WTC11 (cell line): ENCODE data around the gene TUBB4B. TPM values are rescaled to one million over a fixed set of nuclear protein-coding genes. Genes with fewer than 3 reads are reported as not detected.

ENCODE experiments used
- ATAC-seq: fragments of 200-7000 bp; cut with Tn5 transposase; 2 replicates; pipeline ENCODE4 v1.10.0; 2021; ENCODE audit warnings: mild to moderate bottlenecking, moderate library complexity
- CTCF ChIA-PET: fragments of 300-600 bp; sonication (Branson Sonifier 250); formaldehyde crosslinking; loops from one replicate; lab custom pipeline; 2021; ENCODE audit warnings: antibody characterized with exemption; lab: Charles Lee
- POLR2A ChIA-PET: fragments of 350-600 bp; sonication (Branson Sonifier 250); formaldehyde crosslinking; loops from one replicate; lab custom pipeline; 2021; ENCODE audit warnings: antibody characterized with exemption; lab: Charles Lee
- DNase-seq: peaks from one replicate; pipeline ENCODE4 v3.0.0; 2021; ENCODE audit warnings: low spot score
- H3K27ac Mint-ChIP-seq: 2 replicates; pipeline ENCODE4 v1.8.0; 2021; ENCODE audit warnings: mixed read lengths
- H3K27me3 Mint-ChIP-seq: 2 replicates; pipeline ENCODE4 v1.8.0; 2021; ENCODE audit warnings: low read depth, mild to moderate bottlenecking, moderate library complexity, mixed read lengths
- H3K36me3 Mint-ChIP-seq: 2 replicates; pipeline ENCODE4 v1.8.0; 2021; ENCODE audit warnings: mixed read lengths
- H3K4me1 Mint-ChIP-seq: 2 replicates; pipeline ENCODE4 v1.8.0; 2022; ENCODE audit warnings: mixed read lengths
- H3K4me3 Mint-ChIP-seq: 2 replicates; pipeline ENCODE4 v1.8.0; 2021; ENCODE audit warnings: mild to moderate bottlenecking, moderate library complexity, mixed read lengths
- H3K9me3 Mint-ChIP-seq: 2 replicates; pipeline ENCODE4 v1.8.0; 2021; ENCODE audit warnings: mixed read lengths
- CBFB ChIP-seq: sonication (generic); formaldehyde crosslinking; IDR thresholded peaks from 2 replicates; pipeline ENCODE4 v1.8.1; 2022; ENCODE audit warnings: mild to moderate bottlenecking, low read depth, missing genetic modification reagents
- ESRRA ChIP-seq: sonication (generic); formaldehyde crosslinking; IDR thresholded peaks from 2 replicates; pipeline ENCODE4 v1.8.1; 2022; ENCODE audit warnings: mild to moderate bottlenecking, missing genetic modification reagents, borderline replicate concordance
- FOXK1 ChIP-seq: sonication (generic); formaldehyde crosslinking; IDR thresholded peaks from 2 replicates; pipeline ENCODE4 v1.8.0; 2022; ENCODE audit warnings: mild to moderate bottlenecking, moderate library complexity, missing genetic modification reagents
- FOXP1 ChIP-seq: sonication (generic); formaldehyde crosslinking; IDR thresholded peaks from 2 replicates; pipeline ENCODE4 v1.8.0; 2022; ENCODE audit warnings: missing genetic modification reagents, mild to moderate bottlenecking, moderate library complexity, borderline replicate concordance
- GRHL2 ChIP-seq: fragments of 250-450 bp; sonication (Bioruptor Pico); IDR thresholded peaks from 2 replicates; pipeline ENCODE4 v1.8.0; 2022; ENCODE audit warnings: mild to moderate bottlenecking, moderate library complexity; ENCODE audit not compliant: insufficient replicate concordance, severe bottlenecking
- GTF2I ChIP-seq: fragments of 250-450 bp; sonication (Bioruptor Pico); conservative IDR thresholded peaks from 2 replicates; pipeline ENCODE4 v1.4.0; 2021; ENCODE audit warnings: mild to moderate bottlenecking
- IRF2 ChIP-seq: sonication (generic); formaldehyde crosslinking; IDR thresholded peaks from 2 replicates; pipeline ENCODE4 v1.8.0; 2022; ENCODE audit warnings: low read depth, missing genetic modification reagents, borderline replicate concordance
- JAZF1 ChIP-seq: fragments of 250-450 bp; sonication (Bioruptor Pico); IDR thresholded peaks from 2 replicates; pipeline ENCODE4 v1.9.0; 2021; ENCODE audit warnings: moderate library complexity, mild to moderate bottlenecking, inconsistent platforms
- KAT7 ChIP-seq: sonication (generic); formaldehyde crosslinking; IDR thresholded peaks from 2 replicates; pipeline ENCODE4 v1.8.1; 2023; ENCODE audit warnings: missing genetic modification reagents, mild to moderate bottlenecking, borderline replicate concordance
- MYBL2 ChIP-seq: sonication (generic); formaldehyde crosslinking; IDR thresholded peaks from 2 replicates; pipeline ENCODE4 v1.8.1; 2023; ENCODE audit warnings: mild to moderate bottlenecking, moderate library complexity, missing genetic modification reagents
- NFYB ChIP-seq: sonication (generic); formaldehyde crosslinking; conservative IDR thresholded peaks from 2 replicates; pipeline ENCODE4 v1.8.0; 2022; ENCODE audit warnings: low read depth, missing genetic modification reagents
- NR2C2 ChIP-seq: sonication (generic); formaldehyde crosslinking; IDR thresholded peaks from 2 replicates; pipeline ENCODE4 v1.8.0; 2022; ENCODE audit warnings: mild to moderate bottlenecking, missing genetic modification reagents
- RORB ChIP-seq: fragments of 250-450 bp; sonication (Bioruptor Pico); IDR thresholded peaks from 2 replicates; pipeline ENCODE4 v1.9.0; 2021; ENCODE audit warnings: mild to moderate bottlenecking
- TEAD1 ChIP-seq: sonication (generic); formaldehyde crosslinking; IDR thresholded peaks from 2 replicates; pipeline ENCODE4 v1.8.0; 2022; ENCODE audit warnings: mild to moderate bottlenecking, missing genetic modification reagents
- ZNF423 ChIP-seq: fragments of 250-450 bp; sonication (Bioruptor Pico); IDR thresholded peaks from 2 replicates; pipeline ENCODE4 v2.1.2; 2022; ENCODE audit warnings: mild to moderate bottlenecking, moderate library complexity
- total RNA-seq: library from RNA; stranded (reverse); gene quantifications from 3 replicates; pipeline ENCODE4 v1.2.3, GENCODE V29; 2021
- TF ChIP-seq, protein P1 (sequence below): sonication (generic); formaldehyde crosslinking; IDR thresholded peaks from 2 replicates; pipeline ENCODE4 v1.8.0; 2022; ENCODE audit warnings: mild to moderate bottlenecking, missing genetic modification reagents
- TF ChIP-seq, protein P2 (sequence below): sonication (generic); formaldehyde crosslinking; IDR thresholded peaks from 2 replicates; pipeline ENCODE4 v1.8.1; 2023; ENCODE audit warnings: mild to moderate bottlenecking, missing genetic modification reagents
- TF ChIP-seq, protein P3 (sequence below): fragments of 250-450 bp; sonication (Bioruptor Pico); IDR thresholded peaks from 2 replicates; pipeline ENCODE4 v1.9.0; 2021; ENCODE audit warnings: mild to moderate bottlenecking
- TF ChIP-seq, protein P4 (sequence below): sonication (generic); formaldehyde crosslinking; IDR thresholded peaks from 2 replicates; pipeline ENCODE4 v1.8.0; 2022; ENCODE audit warnings: missing genetic modification reagents
- TF ChIP-seq, protein P5 (sequence below): sonication (generic); formaldehyde crosslinking; IDR thresholded peaks from 2 replicates; pipeline ENCODE4 v1.8.0; 2022; ENCODE audit warnings: mild to moderate bottlenecking, missing genetic modification reagents
- TF ChIP-seq, protein P6 (sequence below): sonication (generic); formaldehyde crosslinking; IDR thresholded peaks from 2 replicates; pipeline ENCODE4 v1.8.1; 2023; ENCODE audit warnings: mild to moderate bottlenecking, missing genetic modification reagents

The TUBB4B gene
- total RNA-seq, 1 experiment from 2014 or later = 375 TPM

DNA sequence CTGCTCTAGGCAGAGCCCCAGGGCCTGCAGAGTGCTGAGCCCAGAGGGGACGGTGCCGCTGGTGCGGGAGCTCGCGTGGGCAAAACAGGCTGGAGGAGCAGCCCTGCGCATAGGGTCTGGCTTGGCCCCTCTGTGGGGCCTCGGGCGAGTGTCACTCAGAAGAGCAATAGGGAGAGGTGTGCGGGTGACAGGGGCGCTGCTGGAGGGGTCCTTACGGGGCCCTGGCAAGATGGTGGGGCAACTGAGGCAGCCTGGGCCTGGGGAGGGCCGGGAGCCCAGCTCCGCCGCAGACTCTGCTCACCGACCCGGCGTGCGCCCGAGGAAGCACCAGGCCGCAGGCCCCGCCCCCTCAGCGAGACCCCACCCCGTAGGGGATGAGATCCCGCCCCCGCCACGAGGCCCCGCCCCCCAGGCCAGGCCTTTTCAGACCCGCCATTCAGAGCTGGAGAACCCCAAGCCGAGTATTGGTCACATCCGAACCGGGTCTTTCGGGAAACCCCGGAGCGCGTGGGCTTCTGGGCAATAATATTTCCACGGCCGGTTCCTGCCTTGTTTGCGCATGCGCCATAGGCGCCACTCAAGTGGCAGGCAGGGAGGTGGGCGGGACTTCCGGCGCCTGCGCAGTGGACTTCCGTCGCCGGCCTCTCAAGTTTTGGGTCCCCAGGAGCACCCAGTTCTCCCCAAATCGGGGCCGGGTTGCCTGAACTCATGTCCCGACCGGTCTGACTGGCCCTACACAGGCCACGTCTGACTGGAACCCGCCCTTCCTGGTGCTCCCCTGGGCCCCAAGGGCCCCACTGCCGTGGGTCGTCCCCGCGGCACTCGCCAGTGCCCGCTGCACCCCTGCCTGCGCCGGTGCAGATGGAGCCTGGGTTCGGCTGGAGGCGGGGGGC, 17.8 kb upstream of the TUBB4B start (continued):
- TF ChIP-seq IRF2 (CRISPR knock-in tag) (no peak), ZNF423 (CRISPR knock-in tag) (no peak), GTF2I (no peak), NFYB (peak; percentile 43), NR2C2 (CRISPR knock-in tag) (no peak), RORB (CRISPR knock-in tag) (no peak), ESRRA (CRISPR knock-in tag) (no peak), CBFB (no peak), JAZF1 (CRISPR knock-in tag) (no peak), FOXP1 (CRISPR knock-in tag) (no peak), FOXK1 (CRISPR knock-in tag) (0 out of 2 replicates have a peak, but pooled peaks have one; percentile 14), MYBL2 (no peak), GRHL2 (CRISPR knock-in tag) (no peak), KAT7 (CRISPR knock-in tag) (no peak)
- TF ChIP-seq, protein P1, sequence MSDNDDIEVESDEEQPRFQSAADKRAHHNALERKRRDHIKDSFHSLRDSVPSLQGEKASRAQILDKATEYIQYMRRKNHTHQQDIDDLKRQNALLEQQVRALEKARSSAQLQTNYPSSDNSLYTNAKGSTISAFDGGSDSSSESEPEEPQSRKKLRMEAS (CRISPR knock-in tag) = no peak
- TF ChIP-seq, protein P2, sequence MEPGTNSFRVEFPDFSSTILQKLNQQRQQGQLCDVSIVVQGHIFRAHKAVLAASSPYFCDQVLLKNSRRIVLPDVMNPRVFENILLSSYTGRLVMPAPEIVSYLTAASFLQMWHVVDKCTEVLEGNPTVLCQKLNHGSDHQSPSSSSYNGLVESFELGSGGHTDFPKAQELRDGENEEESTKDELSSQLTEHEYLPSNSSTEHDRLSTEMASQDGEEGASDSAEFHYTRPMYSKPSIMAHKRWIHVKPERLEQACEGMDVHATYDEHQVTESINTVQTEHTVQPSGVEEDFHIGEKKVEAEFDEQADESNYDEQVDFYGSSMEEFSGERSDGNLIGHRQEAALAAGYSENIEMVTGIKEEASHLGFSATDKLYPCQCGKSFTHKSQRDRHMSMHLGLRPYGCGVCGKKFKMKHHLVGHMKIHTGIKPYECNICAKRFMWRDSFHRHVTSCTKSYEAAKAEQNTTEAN (CRISPR knock-in tag) = 0 out of 2 replicates have a peak, but pooled peaks have one; percentile 12
- TF ChIP-seq, protein P3, sequence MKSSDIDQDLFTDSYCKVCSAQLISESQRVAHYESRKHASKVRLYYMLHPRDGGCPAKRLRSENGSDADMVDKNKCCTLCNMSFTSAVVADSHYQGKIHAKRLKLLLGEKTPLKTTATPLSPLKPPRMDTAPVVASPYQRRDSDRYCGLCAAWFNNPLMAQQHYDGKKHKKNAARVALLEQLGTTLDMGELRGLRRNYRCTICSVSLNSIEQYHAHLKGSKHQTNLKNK (CRISPR knock-in tag) = no peak
- TF ChIP-seq, protein P4, sequence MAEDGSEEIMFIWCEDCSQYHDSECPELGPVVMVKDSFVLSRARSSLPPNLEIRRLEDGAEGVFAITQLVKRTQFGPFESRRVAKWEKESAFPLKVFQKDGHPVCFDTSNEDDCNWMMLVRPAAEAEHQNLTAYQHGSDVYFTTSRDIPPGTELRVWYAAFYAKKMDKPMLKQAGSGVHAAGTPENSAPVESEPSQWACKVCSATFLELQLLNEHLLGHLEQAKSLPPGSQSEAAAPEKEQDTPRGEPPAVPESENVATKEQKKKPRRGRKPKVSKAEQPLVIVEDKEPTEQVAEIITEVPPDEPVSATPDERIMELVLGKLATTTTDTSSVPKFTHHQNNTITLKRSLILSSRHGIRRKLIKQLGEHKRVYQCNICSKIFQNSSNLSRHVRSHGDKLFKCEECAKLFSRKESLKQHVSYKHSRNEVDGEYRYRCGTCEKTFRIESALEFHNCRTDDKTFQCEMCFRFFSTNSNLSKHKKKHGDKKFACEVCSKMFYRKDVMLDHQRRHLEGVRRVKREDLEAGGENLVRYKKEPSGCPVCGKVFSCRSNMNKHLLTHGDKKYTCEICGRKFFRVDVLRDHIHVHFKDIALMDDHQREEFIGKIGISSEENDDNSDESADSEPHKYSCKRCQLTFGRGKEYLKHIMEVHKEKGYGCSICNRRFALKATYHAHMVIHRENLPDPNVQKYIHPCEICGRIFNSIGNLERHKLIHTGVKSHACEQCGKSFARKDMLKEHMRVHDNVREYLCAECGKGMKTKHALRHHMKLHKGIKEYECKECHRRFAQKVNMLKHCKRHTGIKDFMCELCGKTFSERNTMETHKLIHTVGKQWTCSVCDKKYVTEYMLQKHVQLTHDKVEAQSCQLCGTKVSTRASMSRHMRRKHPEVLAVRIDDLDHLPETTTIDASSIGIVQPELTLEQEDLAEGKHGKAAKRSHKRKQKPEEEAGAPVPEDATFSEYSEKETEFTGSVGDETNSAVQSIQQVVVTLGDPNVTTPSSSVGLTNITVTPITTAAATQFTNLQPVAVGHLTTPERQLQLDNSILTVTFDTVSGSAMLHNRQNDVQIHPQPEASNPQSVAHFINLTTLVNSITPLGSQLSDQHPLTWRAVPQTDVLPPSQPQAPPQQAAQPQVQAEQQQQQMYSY = peak; percentile 97
- TF ChIP-seq, all 79 proteins: peak for 8

DNA sequence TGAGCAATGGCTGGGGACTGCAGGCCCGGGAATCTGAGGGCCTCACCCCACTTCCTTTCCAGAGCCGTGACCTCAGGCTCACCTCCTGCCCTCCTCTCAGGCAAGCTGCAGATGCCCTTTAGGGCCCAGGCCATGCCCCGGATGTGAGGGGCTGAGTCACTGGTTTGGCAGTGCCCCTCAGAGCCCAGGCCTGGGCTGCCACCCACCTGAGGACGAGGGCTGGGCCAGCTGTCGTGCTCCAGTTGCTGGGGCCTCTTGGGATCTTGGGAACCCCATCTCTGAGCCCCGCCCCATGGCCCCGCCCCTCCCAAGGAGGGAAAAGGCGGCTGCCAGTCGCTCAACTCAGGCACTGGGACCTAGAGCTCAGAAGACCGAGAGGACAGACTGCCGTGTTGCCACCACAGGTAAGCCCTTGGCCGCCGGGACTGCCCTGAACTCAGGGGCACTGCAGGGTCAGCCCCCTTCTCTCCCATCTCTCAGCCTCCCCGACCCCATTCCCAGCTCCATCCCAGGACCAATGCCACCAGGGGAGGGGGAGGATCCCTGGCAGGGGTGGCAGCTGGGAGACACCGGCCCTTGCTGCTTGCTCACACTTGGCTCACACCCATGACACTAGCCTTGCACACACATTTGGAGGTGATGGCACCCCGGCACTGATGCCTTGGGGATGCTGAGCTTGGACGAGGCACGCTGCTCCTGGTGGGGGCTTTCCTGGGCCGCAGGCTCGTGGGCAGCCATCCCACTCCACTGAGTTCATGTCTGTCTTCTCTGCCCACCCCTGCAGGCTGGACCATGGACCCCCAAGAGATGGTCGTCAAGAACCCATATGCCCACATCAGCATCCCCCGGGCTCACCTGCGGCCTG, 16.0 kb upstream of the TUBB4B start, which contains the start of gene CYSRT1:
CYSRT1 (plus strand) TSS at position 345 of the 865 bp plus-strand sequence; CDS start at position 793, 448 bp downstream.
- Mint-ChIP-seq H3K36me3 (no peaks in the 10 kb centered on the region), H3K27ac (no peak within 1 kb of the TSS), H3K9me3 (no peaks in the 10 kb centered on the region), H3K4me1 (peaks cover 3% of the 10 kb centered on the region), H3K4me3 (peak within 1 kb of the TSS; percentile 77), H3K27me3 (no peaks in the 10 kb centered on the region)
- CTCF ChIA-PET = interaction anchor here (0.8 to 8.9 kb wide), 12 partner anchors 11 to 198 kb away, joined by 3 to 143 read pairs (median 4); partner anchors contain the start of genes ANAPC2, EXD3, NOXA1 and NPDC1
- DNase-seq = peak; percentile 57
- ATAC-seq = no peak
- POLR2A ChIA-PET = interaction anchor here (1.6 kb wide), 1 partner anchor 110 kb away, joined by 3 read pairs; no protein-coding TSS in a partner anchor
- TF ChIP-seq ESRRA (CRISPR knock-in tag) (no peak), JAZF1 (CRISPR knock-in tag) (no peak), GRHL2 (CRISPR knock-in tag) (no peak), NR2C2 (CRISPR knock-in tag) (no peak), TEAD1 (CRISPR knock-in tag) (no peak)
- TF ChIP-seq, protein P5, sequence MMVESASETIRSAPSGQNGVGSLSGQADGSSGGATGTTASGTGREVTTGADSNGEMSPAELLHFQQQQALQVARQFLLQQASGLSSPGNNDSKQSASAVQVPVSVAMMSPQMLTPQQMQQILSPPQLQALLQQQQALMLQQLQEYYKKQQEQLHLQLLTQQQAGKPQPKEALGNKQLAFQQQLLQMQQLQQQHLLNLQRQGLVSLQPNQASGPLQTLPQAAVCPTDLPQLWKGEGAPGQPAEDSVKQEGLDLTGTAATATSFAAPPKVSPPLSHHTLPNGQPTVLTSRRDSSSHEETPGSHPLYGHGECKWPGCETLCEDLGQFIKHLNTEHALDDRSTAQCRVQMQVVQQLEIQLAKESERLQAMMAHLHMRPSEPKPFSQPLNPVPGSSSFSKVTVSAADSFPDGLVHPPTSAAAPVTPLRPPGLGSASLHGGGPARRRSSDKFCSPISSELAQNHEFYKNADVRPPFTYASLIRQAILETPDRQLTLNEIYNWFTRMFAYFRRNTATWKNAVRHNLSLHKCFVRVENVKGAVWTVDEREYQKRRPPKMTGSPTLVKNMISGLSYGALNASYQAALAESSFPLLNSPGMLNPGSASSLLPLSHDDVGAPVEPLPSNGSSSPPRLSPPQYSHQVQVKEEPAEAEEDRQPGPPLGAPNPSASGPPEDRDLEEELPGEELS (CRISPR knock-in tag) = no peak
- TF ChIP-seq, protein P6, sequence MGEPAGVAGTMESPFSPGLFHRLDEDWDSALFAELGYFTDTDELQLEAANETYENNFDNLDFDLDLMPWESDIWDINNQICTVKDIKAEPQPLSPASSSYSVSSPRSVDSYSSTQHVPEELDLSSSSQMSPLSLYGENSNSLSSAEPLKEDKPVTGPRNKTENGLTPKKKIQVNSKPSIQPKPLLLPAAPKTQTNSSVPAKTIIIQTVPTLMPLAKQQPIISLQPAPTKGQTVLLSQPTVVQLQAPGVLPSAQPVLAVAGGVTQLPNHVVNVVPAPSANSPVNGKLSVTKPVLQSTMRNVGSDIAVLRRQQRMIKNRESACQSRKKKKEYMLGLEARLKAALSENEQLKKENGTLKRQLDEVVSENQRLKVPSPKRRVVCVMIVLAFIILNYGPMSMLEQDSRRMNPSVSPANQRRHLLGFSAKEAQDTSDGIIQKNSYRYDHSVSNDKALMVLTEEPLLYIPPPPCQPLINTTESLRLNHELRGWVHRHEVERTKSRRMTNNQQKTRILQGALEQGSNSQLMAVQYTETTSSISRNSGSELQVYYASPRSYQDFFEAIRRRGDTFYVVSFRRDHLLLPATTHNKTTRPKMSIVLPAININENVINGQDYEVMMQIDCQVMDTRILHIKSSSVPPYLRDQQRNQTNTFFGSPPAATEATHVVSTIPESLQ (CRISPR knock-in tag) = no peak
- TF ChIP-seq, protein P2 (CRISPR knock-in tag) = no peak
